NCI-H460 (cell line): ENCODE results near the gene INPP5B. TPM values are rescaled to one million over a fixed set of nuclear protein-coding genes. Genes with fewer than 3 reads are reported as not detected.
A peak's percentile ranks its signal among the peaks of the same experiment; 100 is the strongest.
"Not testable (repeated sequence)": the region's sequence is repeated elsewhere in the genome, so short reads cannot be mapped to it uniquely, and the experiment has no call there.

ENCODE experiments used
- DNase-seq: peaks from one replicate; pipeline ENCODE4 v3.0.0-alpha.2; 2016; ENCODE audit warnings: low read depth; ENCODE audit errors: extremely low read depth
- total RNA-seq: library from RNA; depleted of rRNA; stranded (reverse); fragments of >200 nt; shearing (Covaris generic); gene quantifications from 2 replicates; pipeline ENCODE4 v1.2.3, GENCODE V29; 2014

Gene INPP5B
- total RNA-seq, 1 experiment from 2014 or later: 5.6 TPM

DNA sequence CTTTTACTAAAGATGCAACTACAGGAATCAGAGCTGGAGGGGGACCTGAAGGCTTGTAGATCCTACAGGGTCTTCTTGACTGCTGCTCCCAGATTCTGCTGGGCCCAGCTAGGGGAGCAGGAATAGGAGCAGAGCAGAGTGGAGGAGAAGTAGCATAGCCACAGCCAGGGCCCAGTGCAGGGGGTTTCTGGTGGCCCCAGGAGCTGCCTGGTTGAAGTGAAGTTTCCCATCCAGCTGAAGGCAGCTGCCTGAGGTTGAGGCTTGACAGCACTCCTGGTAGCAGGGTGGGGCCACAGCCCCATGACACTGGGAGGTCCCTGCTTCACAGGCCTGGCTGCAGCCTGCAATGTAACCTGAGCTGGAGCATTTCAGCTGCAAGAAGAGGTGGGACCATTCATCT lies 2.0 kb upstream of the INPP5B start:
- no peak for DNase-seq

DNA sequence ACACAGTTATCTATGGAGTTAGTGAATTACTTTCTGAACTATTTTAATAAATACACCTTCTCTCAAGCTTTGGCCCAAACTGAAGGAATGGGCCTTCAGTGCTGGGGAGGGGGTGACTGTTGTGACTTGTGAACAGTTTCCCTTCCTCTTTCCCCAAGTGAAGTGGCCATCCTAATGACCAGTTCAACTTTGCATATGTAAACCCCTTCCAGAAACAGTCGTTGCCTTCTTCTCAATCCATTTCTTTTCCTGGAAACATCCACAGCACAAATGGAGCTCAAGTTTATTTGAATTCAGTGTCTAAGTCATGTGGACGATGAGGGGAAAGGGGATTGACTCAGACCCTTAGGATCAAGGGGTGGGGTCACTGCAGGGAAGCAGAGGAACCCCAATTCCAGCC lies 1.3 kb upstream of the INPP5B start:
- no peak for DNase-seq

DNA sequence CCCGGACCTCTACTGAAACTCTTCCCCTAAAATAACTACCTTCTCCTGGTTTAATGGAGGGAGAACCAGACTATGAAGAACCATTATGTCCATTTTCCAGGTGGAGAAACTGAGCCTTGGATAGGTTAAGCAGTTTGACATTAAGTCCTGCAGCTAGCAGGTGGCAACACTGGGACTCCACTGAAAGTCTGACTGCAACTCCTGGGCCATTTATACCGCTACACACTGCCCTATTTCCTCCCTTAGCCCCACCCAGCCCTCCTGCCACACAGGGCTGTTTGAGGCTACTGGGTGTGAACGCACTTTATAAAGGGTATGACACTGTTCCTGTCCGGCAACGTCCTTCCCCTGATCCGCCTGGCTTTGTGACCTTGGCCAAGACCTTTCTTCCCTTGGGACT lies 511 bp upstream of the INPP5B start:
- DNase-seq: no peak

DNA sequence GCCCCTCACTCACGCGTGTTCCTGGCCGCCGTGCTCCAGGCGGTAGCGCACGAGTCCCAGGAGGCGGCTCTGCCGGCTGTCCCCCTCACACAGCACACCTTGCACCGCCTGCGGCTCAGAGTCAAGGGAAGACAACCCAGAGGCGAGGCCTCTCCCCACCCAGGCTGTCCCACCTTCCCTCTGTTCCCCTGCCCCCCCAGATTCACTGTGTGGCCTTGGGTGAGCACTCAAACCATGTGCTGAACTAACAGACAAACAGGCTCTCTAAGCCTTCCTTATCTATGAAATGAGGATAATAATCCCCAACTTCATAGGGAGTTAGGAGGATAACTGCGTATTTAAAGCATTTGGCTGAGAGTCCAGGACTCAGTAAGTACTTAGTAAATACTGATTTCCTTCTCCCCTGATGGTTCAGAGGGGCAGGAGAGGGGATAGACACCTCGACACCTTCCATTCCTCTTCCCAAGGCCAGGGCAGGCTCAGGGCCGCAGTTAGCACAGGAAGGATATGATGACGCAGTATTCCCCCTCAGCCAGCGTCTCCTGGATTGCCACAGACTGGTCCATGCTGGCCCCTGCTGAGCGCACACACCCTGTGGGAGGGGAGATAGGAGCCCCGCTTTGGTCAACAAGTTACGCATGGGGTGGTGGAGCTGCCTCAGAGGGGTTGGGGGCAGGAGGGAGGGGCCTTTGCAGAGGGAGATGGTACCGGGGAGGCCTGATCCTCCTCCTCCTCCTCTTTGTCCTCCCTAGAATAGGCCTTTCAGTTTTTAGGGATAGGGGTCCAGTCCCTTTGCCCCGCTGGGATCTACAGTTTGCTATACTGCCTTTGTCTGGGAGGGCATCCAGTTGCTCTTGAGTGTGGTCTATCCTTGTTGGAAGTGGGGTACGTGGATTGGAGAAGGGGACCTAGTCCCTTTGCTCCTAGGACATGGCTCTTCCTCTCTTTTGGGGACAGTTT lies 830 bp downstream of the INPP5B start:
- no peak for DNase-seq

DNA sequence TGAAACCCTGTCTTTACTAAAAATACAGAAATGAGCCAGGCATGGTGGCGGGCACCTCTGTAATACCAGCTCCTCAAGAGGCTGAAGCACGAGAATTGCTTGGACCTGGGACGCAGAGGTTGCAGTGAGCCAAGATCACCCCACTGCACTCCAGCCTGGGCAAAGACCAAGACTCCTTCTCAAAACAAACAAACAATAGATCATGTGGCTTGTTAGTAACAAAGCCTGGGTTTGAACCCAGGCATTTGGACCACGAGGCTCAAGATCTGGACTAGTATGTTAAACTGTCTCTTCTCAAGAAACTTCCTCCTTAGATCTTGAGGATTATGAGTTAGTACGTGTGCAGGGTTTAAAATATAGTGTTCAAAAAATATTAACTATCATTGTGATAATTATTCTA lies 1.6 kb downstream of the INPP5B start:
- DNase-seq: no peak

DNA sequence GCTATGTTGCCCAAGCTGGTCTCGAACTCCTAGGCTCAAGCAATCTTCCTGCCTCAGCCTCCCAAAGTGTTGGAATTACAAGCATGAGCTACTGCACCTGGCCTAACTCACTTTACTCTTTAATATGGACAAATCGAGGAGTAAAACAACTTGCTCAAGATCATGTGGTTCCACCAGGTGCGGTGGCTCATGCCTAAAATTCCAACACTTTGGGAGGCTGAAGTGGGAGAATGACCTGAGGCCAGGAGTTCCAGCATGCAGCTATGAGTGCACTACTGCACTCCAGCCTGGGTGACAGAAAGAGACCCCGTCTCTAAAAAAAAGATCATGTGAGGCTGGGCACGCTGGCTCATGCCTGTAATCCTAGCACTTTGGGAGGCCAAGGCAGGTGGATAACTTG lies 2.0 kb downstream of the INPP5B start:
- no peak for DNase-seq

DNA sequence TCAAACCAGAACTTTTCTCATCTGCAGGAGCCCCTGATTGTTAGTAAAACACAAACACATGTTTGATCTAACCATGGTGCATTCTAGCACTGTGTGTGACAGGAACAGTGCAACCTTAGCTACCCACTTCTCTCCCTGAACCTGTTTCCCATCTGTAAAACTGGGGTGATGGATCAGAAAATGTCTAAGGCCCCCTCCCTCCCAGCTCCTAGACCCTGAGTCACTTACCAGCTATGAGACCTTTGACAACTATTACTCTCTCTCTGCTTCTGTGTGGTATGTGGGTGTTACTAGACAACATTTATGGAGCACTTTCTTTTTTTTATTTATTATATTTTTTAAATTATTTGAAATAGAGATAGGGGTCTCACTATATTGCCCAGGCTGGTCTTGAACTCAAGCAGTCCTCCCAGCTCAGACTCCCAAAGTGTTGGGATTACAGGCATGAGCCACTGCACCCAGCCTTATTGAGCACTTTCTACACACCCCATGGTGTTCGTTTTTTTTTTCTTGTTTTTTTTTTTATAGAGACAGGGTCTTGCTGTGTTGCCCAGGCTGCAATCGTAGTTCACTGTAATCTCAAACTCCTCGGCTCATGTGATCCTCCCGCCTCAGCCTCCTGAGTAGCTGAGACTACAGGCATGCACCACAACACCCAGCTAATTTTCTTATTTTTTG lies 2.6 kb downstream of the INPP5B start:
- no peak for DNase-seq

DNA sequence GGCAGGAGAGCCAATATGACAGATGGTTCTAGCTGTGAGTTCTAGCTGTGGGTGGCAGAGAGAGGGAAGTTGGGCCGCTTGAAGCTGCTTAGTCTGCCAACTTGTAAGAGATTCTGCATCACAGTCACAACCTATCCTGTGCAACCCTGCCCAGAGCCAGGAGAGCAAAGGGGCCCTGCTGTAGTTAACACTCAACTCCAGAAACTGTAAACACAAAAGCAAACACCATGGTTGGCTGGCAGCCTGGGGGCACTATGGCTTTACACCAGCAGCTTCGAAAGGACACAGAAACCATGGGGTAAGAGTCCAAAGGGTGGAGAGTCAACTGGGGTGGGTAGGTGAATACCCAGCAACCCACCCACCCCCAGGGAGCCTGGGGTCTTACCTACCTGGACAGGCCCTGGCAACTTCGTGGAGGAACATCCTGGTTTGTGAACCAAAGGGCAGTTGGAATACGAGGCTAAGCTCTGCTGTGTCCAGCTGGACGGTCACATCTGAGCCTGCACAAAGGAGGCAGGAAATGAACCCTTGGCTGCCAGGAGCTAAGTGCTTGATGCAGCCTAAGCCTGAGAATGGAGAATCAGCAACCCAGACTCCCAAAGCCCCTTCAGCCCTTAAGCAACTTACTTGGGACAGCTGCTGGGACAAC lies 6.4 kb downstream of the INPP5B start:
- no peak for DNase-seq

DNA sequence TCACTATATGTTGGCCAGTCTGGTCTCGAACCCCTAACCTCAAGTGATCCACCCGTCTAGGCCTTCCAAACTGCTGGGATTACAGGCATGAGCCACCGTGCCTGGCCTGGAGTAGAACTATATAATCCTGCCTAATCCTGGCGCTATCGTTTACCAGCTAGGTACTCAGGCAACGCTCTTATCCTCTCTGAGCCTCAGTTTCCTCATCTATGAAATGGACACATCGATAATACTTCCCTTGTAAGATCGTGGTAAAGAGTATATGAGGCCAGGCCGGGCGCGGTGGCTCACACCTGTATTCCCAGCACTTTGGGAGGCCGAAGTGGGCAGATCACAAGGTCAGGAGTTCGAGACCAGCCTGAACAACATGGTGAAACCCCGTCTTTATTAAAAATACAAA lies 10.1 kb downstream of the INPP5B start:
- not testable (repeated sequence) for DNase-seq

DNA sequence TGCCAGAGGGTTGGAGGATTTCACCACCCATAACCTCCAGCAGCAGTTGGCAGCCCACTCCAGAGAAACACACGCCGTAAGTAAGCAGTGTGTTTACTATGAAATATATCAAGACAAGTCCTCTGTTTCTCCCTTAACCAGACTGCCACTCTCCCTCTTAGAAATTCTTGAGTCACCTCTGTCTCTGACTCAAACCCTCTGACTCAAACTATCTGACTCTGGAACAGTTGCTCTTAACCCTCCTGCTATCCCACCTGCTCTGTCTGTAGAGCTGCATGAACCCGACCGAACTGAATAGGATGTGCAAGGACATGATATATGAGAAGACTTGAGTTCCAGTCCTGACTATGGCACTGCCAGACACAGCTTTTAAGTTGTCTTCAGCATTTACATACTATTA lies 14.1 kb downstream of the INPP5B start:
- DNase-seq: no peak

DNA sequence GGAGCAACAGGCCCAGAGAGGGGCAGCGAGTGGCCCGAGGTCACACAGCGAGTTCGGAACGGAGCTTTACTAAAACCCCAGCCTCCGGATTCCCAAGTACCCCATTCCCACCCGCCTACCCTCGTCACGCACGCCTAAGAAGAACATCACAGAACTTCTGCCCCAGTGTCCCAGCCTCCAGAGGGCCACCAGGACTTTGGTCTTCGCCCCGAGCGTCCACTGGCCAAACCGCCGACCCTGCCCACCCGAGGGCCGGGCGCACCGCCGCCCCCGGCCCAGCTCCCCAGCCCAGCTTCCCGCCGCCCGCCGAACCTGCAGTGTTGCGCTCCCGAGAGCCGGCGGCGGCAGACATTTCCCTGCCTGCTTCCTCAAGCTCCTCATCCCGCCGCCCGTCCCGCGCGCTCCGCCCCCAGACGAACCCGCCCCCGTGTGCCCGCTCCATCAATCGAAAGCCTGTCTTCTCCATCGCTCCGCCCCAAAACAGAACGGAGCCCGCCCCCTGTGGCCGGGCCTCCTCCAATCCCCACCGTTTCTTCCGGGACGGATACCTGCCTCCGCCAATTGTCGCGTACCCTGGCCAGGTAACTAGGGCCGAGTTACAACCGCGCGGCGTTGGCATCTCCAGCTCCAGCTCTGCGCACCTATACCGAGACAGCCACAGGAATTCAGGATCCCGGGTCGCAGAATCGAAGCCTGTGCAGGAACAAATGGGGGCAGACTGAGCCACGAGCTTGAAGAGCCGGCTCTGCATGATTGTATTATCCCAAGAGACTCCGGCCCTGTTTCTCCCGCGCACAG lies 15.3 kb downstream of the INPP5B start:
- DNase-seq: peak; percentile 91

DNA sequence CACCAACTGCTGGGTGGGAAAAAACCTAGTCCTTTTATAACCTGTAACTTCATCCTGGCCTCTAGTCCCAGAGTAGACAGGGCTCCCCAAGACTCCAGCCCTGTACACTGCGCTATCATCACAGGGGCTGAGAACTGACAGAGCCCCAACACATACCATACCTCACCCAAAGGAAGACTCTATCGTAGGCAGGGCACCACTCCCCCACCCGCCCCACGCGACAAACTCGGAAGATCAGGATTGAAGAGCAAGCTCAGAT lies 15.8 kb downstream of the INPP5B start:
- DNase-seq: no peak

DNA sequence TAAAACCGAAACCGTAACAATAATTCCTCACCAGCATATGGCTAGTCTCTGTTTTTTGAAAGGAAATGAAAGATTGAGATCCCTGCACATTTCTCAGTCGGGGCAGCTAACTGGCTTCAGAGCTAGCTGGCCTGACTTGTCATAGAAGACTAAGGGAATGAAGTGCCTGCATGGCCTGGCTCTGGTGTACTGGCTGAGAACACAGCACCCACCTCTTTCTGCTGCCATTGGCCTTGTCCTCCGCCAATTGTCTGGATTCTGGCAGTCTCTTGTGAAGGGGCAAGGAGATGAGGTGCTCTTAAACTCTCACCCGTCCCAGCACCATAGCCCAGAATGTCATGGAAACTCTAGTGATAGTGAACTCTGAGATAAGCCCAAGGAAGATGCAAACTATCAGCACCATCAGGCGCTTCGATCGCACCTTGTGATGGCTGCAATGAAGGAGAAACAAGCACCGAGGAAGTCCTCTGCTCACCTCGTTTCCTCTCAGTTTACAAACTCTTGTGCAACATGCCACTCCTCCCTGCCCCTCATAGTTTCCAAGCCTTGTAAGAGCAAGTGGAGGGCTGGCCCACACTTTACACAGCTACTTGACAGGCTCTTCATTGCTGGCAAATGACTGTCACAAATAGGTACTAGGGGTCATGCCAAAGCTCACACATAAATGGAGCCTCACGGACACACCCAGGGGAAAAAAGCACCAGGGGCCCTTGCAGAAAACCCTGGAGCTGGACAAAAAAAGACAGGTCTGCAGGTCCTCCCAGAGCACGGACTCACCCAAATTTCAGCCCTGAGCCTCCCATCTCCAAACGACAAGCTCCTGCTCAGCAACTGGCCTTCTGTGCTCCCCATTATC lies 16.4 kb downstream of the INPP5B start:
- DNase-seq: no peak

DNA sequence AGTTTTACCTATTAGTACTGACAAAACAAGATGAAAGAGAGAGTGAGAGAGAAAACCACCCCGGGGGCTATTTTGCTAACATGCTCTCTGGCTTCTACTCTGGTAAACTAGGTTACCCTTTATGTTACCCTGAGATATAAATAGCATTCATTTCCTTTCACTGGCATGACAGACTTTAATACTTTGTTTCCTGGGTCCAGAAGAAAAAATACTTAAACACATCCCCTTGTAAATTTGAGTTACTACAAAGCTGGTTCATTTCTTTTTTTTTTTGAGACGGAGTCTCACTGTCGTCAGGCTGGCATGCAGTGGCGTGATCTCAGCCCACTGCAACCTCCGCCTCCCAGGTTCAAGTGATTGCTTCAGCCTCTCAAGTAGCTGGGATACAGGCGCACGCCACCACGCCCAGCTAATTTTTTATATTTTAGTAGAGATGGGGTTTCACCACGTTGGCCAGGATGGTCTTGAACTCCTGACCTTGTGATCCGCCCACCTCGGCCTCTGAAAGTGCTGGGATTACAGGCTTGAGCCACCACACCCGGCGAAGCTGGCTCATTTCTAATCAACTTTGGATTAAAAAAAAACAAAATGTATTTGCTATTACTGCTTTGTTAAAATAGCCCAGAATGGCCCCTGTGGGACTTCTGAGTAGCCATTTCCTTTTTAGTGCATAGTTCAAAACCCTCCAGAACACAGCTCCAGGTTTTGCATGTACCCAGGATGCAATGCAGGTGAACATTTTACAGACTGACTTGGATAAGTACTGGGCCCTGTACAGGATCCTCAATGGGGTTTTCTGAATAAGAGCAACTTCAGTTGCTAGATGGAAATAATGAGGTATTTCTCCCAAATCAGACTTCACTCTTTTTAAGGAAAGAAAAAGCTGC lies 20.6 kb downstream of the INPP5B start:
- no peak for DNase-seq

DNA sequence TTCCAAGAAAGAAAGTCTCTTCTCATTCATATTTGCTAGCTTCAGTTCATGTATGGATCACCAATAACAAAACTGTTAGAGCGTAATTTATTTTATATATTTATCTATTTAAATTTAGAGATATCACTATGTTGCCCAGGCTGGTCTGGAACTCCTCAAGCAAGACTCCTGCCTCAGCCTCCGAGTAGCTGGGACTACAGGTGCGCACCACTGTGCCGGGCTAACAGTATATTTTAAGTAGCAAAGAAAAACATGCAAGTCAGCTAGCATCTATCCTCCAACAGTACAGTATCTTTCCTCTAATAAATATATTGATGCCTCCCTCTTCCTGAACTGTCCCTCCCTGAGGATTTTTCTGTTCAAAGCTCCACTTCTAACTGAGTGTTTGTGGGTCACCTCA lies 21.5 kb downstream of the INPP5B start:
- DNase-seq: no peak

DNA sequence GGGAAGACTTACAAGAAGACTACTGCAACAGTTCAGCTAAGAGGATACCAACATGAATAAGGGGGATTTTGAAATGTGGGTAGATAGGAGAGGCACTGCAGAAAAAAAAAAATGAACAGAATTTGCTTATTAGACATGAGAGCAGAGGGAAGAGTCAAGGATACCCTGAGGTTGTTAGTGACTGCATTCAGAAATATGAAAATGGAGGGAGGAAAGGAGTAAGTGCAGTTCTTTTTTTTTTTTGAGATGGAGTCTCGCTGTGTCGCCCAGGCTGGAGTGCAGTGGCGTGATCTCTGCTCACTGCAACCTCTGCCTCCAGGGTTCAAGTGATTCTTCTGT lies 23.3 kb downstream of the INPP5B start:
- DNase-seq: no peak

DNA sequence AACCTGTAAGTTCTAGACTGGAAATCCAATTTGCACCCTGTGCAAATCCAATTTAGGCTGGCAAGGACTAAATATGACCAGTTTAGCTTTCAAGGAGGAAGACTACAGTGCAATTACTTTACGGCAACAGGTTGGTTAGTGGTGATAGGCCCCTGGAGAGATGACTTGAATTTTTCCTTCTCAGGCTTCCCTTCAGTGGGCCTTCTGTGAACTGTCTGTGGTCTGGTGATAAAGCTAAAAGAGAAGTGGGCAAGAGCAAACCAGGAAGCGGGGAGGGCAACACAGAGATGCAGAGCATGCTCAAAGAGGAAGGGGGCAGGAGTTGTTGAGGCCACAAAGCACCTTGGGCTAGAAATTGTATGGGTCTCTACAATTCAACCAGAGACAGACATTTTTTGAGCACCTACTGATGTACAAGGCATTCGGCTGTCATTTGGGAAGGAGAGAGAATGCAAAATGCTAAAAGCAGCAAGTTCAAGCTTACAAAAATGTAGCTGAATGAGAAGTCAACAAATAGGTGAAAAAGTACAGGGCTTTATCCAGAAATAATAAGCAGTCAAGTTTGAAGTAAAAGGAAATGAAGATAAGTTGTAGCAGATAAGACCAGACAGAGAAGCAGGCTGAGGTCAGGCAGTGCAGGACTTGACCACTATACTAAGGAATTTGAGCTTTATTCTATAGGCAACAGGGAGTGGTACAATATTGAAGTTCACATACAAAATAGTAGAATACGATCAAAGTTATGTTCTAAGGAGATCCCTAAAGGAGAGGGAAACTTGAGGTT lies 23.9 kb downstream of the INPP5B start:
- DNase-seq: no peak

DNA sequence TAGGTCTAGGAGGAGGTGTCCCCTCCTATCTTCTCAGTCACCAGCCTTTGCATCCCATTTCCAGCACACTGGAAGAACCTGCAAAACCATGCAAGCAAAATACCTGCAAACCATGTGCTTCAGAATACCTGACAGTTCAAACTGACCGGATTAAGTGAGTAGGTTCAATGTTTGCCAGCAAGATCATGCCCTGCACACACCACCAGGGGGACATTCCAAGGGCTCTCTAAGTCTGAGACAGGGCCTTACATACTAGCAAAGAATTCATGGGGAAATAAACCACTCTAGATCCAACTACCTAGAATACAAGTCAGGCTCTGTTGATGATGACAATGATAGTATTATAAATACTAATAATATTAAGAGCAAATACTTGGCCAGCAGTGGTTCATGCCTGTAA lies 27.6 kb downstream of the INPP5B start:
- no peak for DNase-seq
